Lung (tissue), 12 donors: ENCODE data around the gene ZBTB7B. TPM values are rescaled to one million over a fixed set of nuclear protein-coding genes. Genes with fewer than 3 reads are reported as not detected.

Source experiments
- ATAC-seq: fragments of 200-7000 bp; cut with Tn5 transposase; one replicate; pipeline ENCODE4 v1.9.1; 2020; ENCODE audit warnings: moderate number of reproducible peaks; ENCODE audit not compliant: insufficient read depth, low FRiP score
- DNase-seq, 3 donors: peaks; one replicate each; pipeline ENCODE4 v3.0.0-alpha.2; 2013 to 2017
- H3K27ac ChIP-seq, 2 donors: one replicate each; pipeline ENCODE4 v1.5.1; 2013; ENCODE audit warnings: mild to moderate bottlenecking in 2 of 2, moderate library complexity in 2 of 2, control low read depth in 1 of 2, inconsistent platforms in 1 of 2, low read depth in 1 of 2, low read length in 1 of 2
- H3K27me3 ChIP-seq, 3 donors: one replicate each; pipeline ENCODE4 v1.5.1; 2013; ENCODE audit warnings: low read length in 2 of 3; ENCODE audit not compliant: control insufficient read depth in 3 of 3, insufficient read depth in 3 of 3
- H3K36me3 ChIP-seq, 4 donors: one replicate each; pipeline ENCODE4 v1.5.1; 2013; ENCODE audit warnings: low read length in 4 of 4, mild to moderate bottlenecking in 1 of 4, moderate library complexity in 1 of 4; ENCODE audit not compliant: control insufficient read depth in 4 of 4, insufficient read depth in 4 of 4
- H3K4me1 ChIP-seq, 5 donors: one replicate each; pipeline ENCODE4 v1.5.1; 2013; ENCODE audit warnings: low read length in 5 of 5, mild to moderate bottlenecking in 2 of 5, moderate library complexity in 1 of 5; ENCODE audit not compliant: control insufficient read depth in 5 of 5, insufficient read depth in 5 of 5
- H3K4me3 ChIP-seq: one replicate; pipeline ENCODE4 v1.5.1; 2013; ENCODE audit warnings: mild to moderate bottlenecking, control low read depth, moderate library complexity
- H3K9ac ChIP-seq, 2 donors: one replicate each; pipeline ENCODE4 v1.5.1; 2013; ENCODE audit warnings: low read length in 2 of 2, control low read depth in 1 of 2; ENCODE audit not compliant: insufficient read depth in 1 of 2
- H3K9me3 ChIP-seq, 4 donors: one replicate each; pipeline ENCODE4 v1.5.1; 2013; ENCODE audit warnings: low read length in 3 of 4, mild to moderate bottlenecking in 1 of 4, moderate library complexity in 1 of 4; ENCODE audit not compliant: control insufficient read depth in 4 of 4, insufficient read depth in 3 of 4
- CTCF ChIP-seq: IDR thresholded peaks from 2 replicates; pipeline ENCODE4 v1.5.1; 2012; ENCODE audit warnings: mild to moderate bottlenecking; ENCODE audit errors: control extremely low read depth, extremely low read depth
- WGBS, 2 donors: extraction: QIAGEN DNeasy Blood & Tissue Kit; methylation state at CpG; one replicate each; pipeline ENCODE4 v1.1.7; 2013; 5-methylcytosine and 5-hydroxymethylcytosine counted together
- polyA plus RNA-seq, 2 donors: library from polyadenylated mRNA; stranded (reverse); fragments of 200-250 nt; gene quantifications; one replicate each; pipeline ENCODE4 v1.2.1, GENCODE V29; 2013
- total RNA-seq, 2 donors: library from RNA; depleted of rRNA in 1 of 2; stranded (reverse); fragments of >200 nt in 1 of 2; gene quantifications; one replicate each; pipeline ENCODE4 v1.2.1, GENCODE V29; 2014 to 2021
- donor health status: control.
- donor health status: control.
- donor health status: Bipolar disorder and iron deficiency.
- donor health status: healthy.
- donor health status: DM: yes; HTN: yes; CAD: no.

The ZBTB7B gene
- total and polyA plus RNA-seq, 4 donors, result 41.9 to 83.3 (median 55.2) TPM

GRCh38 chr1:155034318-155035208 lies 32.0 kb downstream of the ZBTB7B start:
- H3K36me3 ChIP-seq, result no peaks in the 10 kb centered on the region
- no peak overlapping the region for H3K27ac ChIP-seq
- no peak for ATAC-seq
- no peaks in the 10 kb centered on the region for H3K9me3 ChIP-seq
- no peak overlapping the region for H3K9ac ChIP-seq
- H3K4me3 ChIP-seq, result no peak overlapping the region
- 86 to 89% methylated on average over 19 to 20 of the region's 20 CpGs for WGBS, 2 donors
- DNase-seq, result no peak
- peaks cover 0 to 5% (median 0%) of the 10 kb centered on the region in 5 donors for H3K4me1 ChIP-seq
- H3K27me3 ChIP-seq, result no peaks in the 10 kb centered on the region
- no peak for TF ChIP-seq CTCF

GRCh38 chr1:155035936-155036335 lies 33.3 kb downstream of the ZBTB7B start:
- DNase-seq (no peak), ATAC-seq (no peak)
- Histone ChIP-seq H3K4me3 (no peak overlapping the region), H3K36me3 (no peaks in the 10 kb centered on the region), H3K27me3 (no peaks in the 10 kb centered on the region), H3K4me1 (peaks cover 0 to 5% (median 0%) of the 10 kb centered on the region in 5 donors), H3K9me3 (no peaks in the 10 kb centered on the region), H3K27ac (no peak overlapping the region), H3K9ac (no peak overlapping the region)
- 61 to 76% methylated on average over 2 of the region's 2 CpGs for WGBS, 2 donors
- no peak for TF ChIP-seq CTCF

- Histone ChIP-seq H3K4me1 (peaks cover 0 to 5% (median 0%) of the 10 kb centered on the region in 5 donors), H3K9me3 (no peaks in the 10 kb centered on the region), H3K4me3 (no peak overlapping the region), H3K27me3 (no peaks in the 10 kb centered on the region), H3K27ac (no peak overlapping the region), H3K9ac (no peak overlapping the region), H3K36me3 (no peaks in the 10 kb centered on the region)
- TF ChIP-seq CTCF, result no peak
- ATAC-seq (no peak), DNase-seq (no peak)
- WGBS, 2 donors, result 90% methylated on average over 3 of the region's 3 CpGs
These were observed 34.4 kb downstream of the ZBTB7B start for GRCh38 chr1:155037043-155037442.
